ENCODE data around the gene FANCC.

The FANCC gene

GRCh38 chr9:95083086-95083768 lies 234.3 kb downstream of the FANCC start:
- H3K4me3 ChIP-seq (ENCODE audit: low read depth, low read length) = no peak overlapping the region
- DNase-seq (ENCODE audit: low read depth) = no peak
- no peak for TF ChIP-seq CTCF (IDR thresholded peaks at IDR 0.05; ENCODE audit: low read depth, low read length, missing control alignments)

- no peak overlapping the region for H3K4me3 ChIP-seq (ENCODE audit: low read depth, low read length)
- no peak for TF ChIP-seq CTCF (IDR thresholded peaks at IDR 0.05; ENCODE audit: low read depth, low read length, missing control alignments)
- no peak for DNase-seq (ENCODE audit: low read depth)
These were observed 235.0 kb downstream of the FANCC start for GRCh38 chr9:95082401-95083084.

- no peak overlapping the region for H3K4me3 ChIP-seq (ENCODE audit: low read depth, low read length)
- TF ChIP-seq CTCF (IDR thresholded peaks at IDR 0.05; ENCODE audit: low read depth, low read length, missing control alignments) = no peak
- no peak for DNase-seq (ENCODE audit: low read depth)
These were observed 235.5 kb downstream of the FANCC start for GRCh38 chr9:95081998-95082397.

- DNase-seq (ENCODE audit: low read depth) = no peak
- no peak overlapping the region for H3K4me3 ChIP-seq (ENCODE audit: low read depth, low read length)
- no peak for TF ChIP-seq CTCF (IDR thresholded peaks at IDR 0.05; ENCODE audit: low read depth, low read length, missing control alignments)
These were observed 236.4 kb downstream of the FANCC start for GRCh38 chr9:95080961-95081647.

GRCh38 chr9:95079461-95079860 lies 238.0 kb downstream of the FANCC start:
- H3K4me3 ChIP-seq (ENCODE audit: low read depth, low read length) = no peak overlapping the region
- TF ChIP-seq CTCF (IDR thresholded peaks at IDR 0.05; ENCODE audit: low read depth, low read length, missing control alignments) = no peak
- DNase-seq (ENCODE audit: low read depth) = no peak

- no peak overlapping the region for H3K4me3 ChIP-seq (ENCODE audit: low read depth, low read length)
- no peak for TF ChIP-seq CTCF (IDR thresholded peaks at IDR 0.05; ENCODE audit: low read depth, low read length, missing control alignments)
- no peak for DNase-seq (ENCODE audit: low read depth)
These were observed 238.6 kb downstream of the FANCC start for GRCh38 chr9:95078939-95079338.

Measured in GM12864 (cell line).